Omental fat pad (tissue), 4 donors: ENCODE measurements around the gene CNTNAP2. TPM values are rescaled to one million over a fixed set of nuclear protein-coding genes. Genes with fewer than 3 reads are reported as not detected.

Source experiments
- ATAC-seq: fragments of 150-250 bp; one replicate; pipeline ENCODE4 v1.9.1; 2016; ENCODE audit warnings: mild to moderate bottlenecking, moderate library complexity; ENCODE audit not compliant: low FRiP score
- DNase-seq: peaks from one replicate; pipeline ENCODE4 v3.0.0-alpha.2; 2019; ENCODE audit warnings: low spot score
- total RNA-seq, 4 donors: library from RNA; depleted of rRNA; stranded (reverse); fragments of >200 nt; gene quantifications; one replicate each; pipeline ENCODE4 v1.1.0, GENCODE V29; 2016
- TF ChIP-seq, protein P1 (sequence below), 3 donors: fragments of 450-650 bp; IDR thresholded peaks; one replicate each; pipeline ENCODE4 v1.5.1; 2016 to 2017; ENCODE audit warnings: antibody characterized with exemption in 3 of 3, mild to moderate bottlenecking in 3 of 3, moderate library complexity in 2 of 3

Gene CNTNAP2
- total RNA-seq, 4 donors from 2014 or later: 0.38 to 1.5 (median 1.1) TPM; not detected in 1

DNA sequence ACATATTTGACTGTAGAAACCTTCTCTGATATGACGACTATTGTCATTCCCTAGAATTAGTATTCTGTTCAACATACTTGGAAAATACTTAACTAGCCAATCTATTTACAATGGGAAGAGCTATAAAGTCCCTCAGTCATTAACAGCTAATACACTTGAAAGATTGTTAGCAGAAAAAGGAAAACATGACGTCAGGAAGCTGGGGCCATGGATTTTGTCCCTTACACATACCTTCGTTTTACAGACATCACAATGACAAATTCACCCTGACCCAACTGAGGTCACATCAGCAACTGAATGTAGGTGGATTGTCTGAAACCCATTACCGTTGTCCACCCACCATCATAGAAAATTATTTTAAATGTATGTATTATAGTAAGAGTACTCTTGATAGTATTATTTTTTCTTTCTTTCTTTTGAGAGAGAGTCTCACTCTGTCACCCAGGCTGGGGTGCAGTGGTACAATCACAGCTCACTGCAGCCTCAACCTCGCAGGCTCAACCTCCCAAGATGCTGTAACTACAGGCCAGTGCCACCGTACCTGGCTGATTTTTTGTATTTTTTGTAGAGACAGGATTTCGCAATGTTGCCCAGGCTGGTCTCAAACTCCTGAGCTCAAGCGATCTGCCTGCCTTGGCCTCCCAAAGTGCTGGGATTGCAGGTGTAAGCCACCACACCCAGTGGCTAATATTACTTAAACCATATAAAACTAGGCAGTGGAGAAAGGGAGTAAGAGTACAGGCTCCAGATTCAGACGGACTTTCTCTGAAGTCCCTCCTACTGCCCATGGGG, 1977.0 kb downstream of the CNTNAP2 start:
- ATAC-seq (no peak), DNase-seq (no peak)
- TF ChIP-seq, protein P1, sequence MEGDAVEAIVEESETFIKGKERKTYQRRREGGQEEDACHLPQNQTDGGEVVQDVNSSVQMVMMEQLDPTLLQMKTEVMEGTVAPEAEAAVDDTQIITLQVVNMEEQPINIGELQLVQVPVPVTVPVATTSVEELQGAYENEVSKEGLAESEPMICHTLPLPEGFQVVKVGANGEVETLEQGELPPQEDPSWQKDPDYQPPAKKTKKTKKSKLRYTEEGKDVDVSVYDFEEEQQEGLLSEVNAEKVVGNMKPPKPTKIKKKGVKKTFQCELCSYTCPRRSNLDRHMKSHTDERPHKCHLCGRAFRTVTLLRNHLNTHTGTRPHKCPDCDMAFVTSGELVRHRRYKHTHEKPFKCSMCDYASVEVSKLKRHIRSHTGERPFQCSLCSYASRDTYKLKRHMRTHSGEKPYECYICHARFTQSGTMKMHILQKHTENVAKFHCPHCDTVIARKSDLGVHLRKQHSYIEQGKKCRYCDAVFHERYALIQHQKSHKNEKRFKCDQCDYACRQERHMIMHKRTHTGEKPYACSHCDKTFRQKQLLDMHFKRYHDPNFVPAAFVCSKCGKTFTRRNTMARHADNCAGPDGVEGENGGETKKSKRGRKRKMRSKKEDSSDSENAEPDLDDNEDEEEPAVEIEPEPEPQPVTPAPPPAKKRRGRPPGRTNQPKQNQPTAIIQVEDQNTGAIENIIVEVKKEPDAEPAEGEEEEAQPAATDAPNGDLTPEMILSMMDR (IDR thresholded peaks at IDR 0.05): no peak

DNA sequence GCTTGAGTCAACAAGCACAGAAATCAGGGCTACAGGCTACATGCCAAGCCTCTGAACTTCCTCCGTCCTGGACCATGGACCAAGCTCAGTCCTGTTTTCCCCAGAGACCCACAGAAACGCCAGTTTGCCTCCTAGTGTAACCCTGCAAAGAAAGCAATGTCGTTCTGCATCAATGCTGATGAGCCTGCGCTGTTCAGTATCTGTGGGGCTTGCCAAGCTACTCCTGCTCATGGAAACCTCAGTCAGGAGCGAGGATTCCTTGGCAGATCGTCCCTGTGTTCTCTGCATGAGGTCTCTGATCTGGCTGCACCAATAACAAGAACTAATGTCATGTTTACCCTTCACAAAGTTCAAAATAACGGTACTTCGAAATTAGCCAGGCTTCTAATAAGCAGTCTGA, 1978.5 kb downstream of the CNTNAP2 start:
- DNase-seq (no peak), ATAC-seq (no peak)
- TF ChIP-seq, protein P1 (IDR thresholded peaks at IDR 0.05): no peak

DNA sequence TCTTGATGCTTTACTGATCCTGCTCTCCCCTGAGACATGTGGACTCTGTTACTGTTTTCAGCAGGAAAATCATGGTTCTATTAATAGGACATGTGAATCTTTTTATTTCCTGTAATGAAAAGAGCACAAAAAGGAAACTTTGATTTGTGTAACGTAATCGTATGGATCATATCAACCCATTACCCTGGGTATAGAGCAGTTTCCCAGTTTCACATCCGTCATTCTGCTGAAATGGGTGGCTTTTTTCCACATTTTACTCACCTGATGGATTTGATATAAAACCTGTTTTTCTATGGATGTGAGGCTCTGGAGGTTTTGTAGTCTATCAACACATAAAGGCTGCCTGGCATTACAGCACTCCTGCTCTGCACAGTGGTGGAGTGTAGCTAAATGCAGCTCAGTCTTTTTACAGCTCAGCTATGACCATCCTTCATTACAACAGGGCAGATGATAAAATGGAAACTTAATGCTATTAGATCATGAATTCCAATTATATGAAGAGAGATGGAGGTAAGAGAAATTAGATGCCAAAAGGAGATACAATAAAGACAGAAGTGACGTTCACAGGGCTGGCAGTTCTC, 1987.6 kb downstream of the CNTNAP2 start:
- DNase-seq: no peak
- TF ChIP-seq, protein P1 (IDR thresholded peaks at IDR 0.05): no peak
- ATAC-seq: no peak

DNA sequence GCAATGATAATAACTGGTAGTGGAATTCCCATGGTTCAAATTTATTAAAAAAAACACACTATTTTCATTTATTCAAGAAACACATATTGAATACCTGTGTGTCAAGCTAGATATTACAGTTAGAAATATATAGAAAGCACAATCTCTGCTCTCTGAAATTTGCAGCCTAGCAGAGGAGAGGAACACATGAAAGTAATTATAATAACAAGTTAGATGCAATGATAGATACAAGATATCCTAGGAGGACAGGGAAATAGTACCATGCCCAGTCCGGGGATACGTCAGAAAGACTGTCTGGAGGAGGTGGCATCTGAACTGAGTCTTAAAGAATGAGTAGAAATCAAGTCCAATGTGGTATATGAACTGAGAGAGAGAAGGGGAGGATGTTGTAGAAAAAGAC, 1988.3 kb downstream of the CNTNAP2 start:
- TF ChIP-seq, protein P1 (IDR thresholded peaks at IDR 0.05): no peak

DNA sequence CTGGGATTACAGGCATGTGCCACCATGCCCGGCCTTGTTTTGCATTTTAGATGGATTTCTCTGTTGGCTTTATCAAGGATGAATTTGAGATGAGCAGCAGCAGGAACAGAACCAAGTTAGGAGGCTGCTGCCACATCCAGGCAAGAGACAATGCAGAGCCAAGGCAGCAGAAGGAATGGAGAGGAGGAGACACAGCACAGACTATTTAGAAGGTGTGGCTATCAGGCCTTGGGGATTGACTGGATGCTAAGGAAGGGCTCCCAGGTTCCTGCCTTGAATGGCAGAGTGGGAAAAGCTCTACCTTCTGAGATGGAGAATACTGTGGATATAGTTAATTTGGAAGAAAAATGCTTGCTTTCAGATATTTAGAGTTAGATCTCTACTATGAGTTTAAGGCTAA, 1989.3 kb downstream of the CNTNAP2 start:
- ATAC-seq: no peak
- DNase-seq: no peak
- TF ChIP-seq, protein P1 (IDR thresholded peaks at IDR 0.05): no peak

More for the DNA sequence above, 1988.3 kb downstream of the CNTNAP2 start:
- DNase-seq: no peak
- ATAC-seq: no peak

DNA sequence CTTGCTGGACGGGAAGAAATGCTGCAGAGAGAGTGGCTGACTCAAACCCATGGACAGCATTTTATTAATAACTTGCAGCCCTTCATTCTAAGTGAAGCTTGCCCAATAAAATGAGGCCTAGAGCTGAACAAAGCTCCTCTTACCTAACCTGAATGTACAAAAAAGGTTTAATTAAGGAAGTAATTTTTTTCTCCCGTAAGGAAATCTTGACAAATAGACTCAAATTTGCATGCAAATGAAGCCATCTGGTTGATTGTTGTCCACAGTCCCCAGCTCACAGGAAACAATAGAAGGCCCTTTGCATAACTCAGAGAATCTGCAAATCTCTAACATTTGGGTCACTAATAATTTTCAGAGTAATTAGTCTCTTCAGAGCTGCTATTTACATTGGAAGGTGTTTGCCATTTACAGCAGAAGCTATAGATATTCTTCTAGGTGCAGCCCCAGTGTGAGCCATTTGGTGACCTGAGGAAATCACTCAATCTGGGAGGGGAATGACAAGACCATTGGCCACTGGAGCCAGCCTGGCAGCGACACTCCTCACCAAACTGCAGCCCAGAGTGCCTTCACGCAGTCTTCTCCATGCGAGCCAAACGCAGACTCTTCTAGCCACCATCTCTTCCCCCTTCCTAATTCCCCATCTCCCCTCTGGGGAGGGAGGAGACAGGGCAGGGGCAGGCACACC, 1991.0 kb downstream of the CNTNAP2 start:
- DNase-seq: no peak
- TF ChIP-seq, protein P1 (IDR thresholded peaks at IDR 0.05): no peak
- ATAC-seq: no peak
